HG02840 (cell line): ENCODE measurements around the gene PPP6R1.

ENCODE experiments used
- ATAC-seq: cut with Tn5 transposase; IDR thresholded peaks from one replicate; pipeline ENCODE4 v1.9.1; 2021; ENCODE audit warnings: mild to moderate bottlenecking, moderate library complexity, moderate number of reproducible peaks; ENCODE audit not compliant: unreplicated experiment, low FRiP score

PPP6R1 gene

GRCh38 chr19:55246462-55247451 is 12.1 kb downstream of the PPP6R1 start:
- ATAC-seq = no peak

- no peak for ATAC-seq
Measured at GRCh38 chr19:55245236-55245904, 13.4 kb downstream of the PPP6R1 start.

GRCh38 chr19:55244004-55244680 is 14.7 kb downstream of the PPP6R1 start:
- no peak for ATAC-seq

GRCh38 chr19:55242517-55242916 is 16.3 kb downstream of the PPP6R1 start:
- ATAC-seq = no peak

GRCh38 chr19:55241935-55242464 is 16.8 kb downstream of the PPP6R1 start:
- no peak for ATAC-seq

GRCh38 chr19:55241143-55241934 is 17.5 kb downstream of the PPP6R1 start:
- ATAC-seq = no peak

GRCh38 chr19:55240713-55241020 is 18.1 kb downstream of the PPP6R1 start:
- ATAC-seq = no peak

- ATAC-seq = no peak
Measured at GRCh38 chr19:55239004-55239403, 19.8 kb downstream of the PPP6R1 start.

GRCh38 chr19:55238030-55238429 is 20.8 kb downstream of the PPP6R1 start:
- ATAC-seq = no peak

- ATAC-seq = no peak
Measured at GRCh38 chr19:55232986-55233385, 25.8 kb downstream of the PPP6R1 start.

GRCh38 chr19:55232286-55232602 is 26.6 kb downstream of the PPP6R1 start:
- no peak for ATAC-seq

GRCh38 chr19:55231391-55232285 is 27.2 kb downstream of the PPP6R1 start:
- ATAC-seq = no peak

- no peak for ATAC-seq
Measured at GRCh38 chr19:55230780-55231179, 28.0 kb downstream of the PPP6R1 start.

GRCh38 chr19:55230329-55230728 is 28.5 kb downstream of the PPP6R1 start:
- no peak for ATAC-seq

GRCh38 chr19:55229789-55230182 is 29.0 kb downstream of the PPP6R1 start:
- ATAC-seq = no peak

GRCh38 chr19:55229145-55229788 is 29.6 kb downstream of the PPP6R1 start:
- ATAC-seq = no peak

GRCh38 chr19:55228403-55229031 is 30.3 kb downstream of the PPP6R1 start, which contains the start of gene TMEM86B:
TSS of gene TMEM86B (minus strand) at chr19:55228763. CDS start at chr19:55228741, 22 bp downstream.
- ATAC-seq = no peak

- ATAC-seq = no peak
Measured at GRCh38 chr19:55228015-55228391, 30.8 kb downstream of the PPP6R1 start.
